Anterior cingulate cortex (tissue), 58 donors: ENCODE measurements around the gene TSPAN14.

Experiments
- DNase-seq, 58 donors: peaks; one replicate each; lab custom pipeline; 2025; lab: John Stamatoyannopoulos, UW

Gene TSPAN14

DNA sequence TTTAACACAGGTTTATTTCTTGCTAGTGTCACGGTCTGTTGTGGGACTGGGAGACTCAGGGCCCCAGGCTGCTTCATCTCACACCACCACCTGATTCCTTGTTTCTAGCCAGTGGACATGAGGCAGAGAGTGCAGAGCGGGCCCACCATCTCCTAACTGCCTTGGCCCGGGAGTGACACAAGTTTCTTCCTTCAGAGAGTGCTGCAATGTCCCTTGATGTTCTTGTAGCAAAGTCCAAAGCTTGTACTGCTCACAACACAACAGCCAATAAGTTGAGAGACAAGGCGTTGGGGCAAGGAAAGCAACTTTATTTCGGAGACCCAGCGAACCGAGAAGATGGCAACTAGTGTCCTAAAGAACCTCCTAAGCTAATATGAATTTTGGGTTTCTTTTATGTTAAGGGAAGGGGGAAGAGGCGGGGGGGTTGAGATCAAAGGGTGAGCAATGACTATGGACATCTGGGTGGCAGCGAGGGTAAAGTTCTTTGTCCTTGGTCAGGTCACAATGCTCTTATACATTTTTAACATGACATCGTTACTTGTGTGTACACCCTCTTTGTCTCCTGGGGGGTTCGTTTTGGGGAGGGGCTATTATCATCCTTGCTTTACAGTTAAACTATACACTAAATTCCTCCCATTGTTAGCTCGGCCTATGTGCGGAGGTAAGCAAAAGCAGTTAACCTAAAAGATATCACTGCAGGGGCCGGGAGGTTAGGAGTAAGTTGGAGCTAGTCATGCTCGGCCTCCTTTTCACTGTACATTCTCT, 115.2 kb downstream of the TSPAN14 start:
- peak in 1 of 58 donors; percentile 7 for DNase-seq

DNA sequence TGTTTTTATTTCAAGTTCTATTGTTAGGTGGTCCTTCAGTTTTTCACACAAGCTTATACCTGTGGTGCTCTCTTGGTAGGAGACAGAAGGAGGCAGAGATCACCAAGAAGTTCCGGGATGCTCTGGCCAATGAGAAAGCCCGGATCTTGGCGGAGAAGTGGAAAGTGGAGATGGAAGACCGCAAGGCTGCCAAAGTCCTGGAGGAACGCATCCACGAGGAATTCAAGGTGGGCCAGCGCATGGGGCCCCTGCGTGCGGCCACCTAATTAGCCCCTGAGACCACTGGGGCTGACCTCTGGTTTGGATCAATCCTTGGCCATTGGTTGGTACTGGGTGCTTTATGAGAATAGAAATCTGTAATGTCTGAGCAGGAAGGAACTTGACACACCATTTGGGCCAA, 117.2 kb downstream of the TSPAN14 start:
- DNase-seq: no peak

GRCh38 chr10:80579181-80579763, 125.2 kb downstream of the TSPAN14 start:
- no peak for DNase-seq

DNA sequence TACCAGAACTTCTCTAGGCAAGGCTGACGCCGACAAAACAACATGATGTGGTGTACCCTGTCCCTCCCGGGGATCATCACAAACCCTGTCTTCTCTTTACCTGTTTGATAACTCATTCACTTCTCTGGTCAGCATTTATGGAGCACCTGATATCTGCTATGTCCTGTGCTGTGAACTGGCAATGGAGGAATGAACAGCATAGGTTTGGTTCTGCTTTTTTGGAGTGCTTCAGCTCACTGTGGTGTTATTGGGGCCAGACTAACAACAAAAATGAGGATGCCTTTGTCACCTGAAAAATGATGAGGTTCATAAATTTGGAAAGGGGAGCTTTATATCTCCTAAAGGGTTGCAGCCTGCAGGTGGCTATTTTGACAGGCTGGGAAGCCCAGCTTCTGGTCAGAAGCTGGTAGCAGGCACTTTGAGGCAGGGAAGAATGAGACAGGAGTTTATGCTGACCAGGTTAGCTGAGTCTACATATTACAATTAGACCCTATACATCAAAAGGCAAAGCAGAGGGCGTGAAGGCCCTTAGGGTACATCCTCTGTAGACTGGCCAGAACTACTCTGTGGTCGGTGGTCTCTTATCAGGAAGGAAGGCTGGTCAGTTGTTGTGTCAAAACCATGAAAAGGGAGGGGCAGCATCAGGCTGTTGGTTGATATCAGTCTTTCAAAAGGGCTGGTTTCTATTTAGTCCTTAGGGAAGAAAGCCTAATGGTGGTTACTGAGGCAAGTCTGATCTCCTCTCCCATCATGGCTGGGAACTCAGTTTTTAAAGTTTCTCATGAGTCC, 125.9 kb downstream of the TSPAN14 start:
- no peak for DNase-seq

GRCh38 chr10:80580638-80581468, 126.7 kb downstream of the TSPAN14 start:
- no peak for DNase-seq

GRCh38 chr10:80581469-80581835, 127.3 kb downstream of the TSPAN14 start:
- no peak for DNase-seq

DNA sequence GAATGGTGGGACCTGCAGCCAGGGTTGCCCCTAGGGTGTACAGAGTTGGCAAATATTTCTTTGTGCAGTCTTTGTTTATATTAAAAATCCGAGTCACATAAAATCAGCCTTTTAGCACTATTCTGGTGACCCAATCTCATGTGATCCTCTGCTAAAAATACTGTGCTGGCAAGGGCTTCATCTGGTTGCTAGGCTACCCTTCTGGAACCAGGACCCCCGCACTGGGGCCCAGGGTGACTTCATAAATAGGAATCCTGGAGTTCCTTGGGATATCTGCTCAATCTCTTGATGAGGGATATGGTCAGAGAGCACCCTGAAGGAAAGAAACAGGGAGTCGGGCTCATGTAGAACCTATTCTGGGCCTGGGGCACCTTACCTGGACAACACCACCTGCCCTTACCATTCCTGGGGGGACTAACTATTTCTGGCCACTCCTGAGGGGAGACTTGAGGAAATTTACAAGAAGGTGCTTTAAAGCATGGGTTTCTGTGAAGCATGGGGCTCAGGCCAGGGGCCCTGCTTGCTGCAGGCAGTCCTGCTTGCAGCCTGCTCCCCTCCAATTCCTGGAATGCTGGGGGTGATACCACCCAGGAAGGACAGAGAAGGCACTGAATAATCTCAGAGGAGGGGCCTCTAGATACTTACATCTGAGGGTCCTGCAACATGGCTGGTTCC, 128.3 kb downstream of the TSPAN14 start:
- no peak for DNase-seq
